Measurements from ENCODE around the gene MAD1L1.

Gene MAD1L1

DNA sequence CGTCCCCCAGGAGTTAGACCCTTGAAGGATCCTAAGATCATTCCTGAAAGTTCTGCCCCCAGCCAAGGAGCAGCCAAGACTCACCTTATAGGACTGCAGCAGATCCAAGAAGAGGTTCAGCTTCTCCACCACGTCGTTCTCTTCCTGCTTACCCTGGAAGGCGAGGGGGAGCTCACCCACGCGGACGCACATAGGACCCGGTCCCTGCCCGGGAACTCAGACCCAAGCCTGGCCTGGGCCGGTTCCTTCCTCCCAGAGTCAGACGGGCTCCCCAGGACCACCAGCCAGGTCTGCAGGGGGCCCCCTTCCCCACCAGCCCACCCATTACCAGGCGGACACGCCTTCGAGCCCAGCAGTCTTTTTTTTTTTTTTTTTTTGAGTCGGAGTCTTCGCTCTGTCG lies 24.9 kb upstream of the MAD1L1 start:
- DNase-seq (ENCODE audit: low read depth) = no peak

DNA sequence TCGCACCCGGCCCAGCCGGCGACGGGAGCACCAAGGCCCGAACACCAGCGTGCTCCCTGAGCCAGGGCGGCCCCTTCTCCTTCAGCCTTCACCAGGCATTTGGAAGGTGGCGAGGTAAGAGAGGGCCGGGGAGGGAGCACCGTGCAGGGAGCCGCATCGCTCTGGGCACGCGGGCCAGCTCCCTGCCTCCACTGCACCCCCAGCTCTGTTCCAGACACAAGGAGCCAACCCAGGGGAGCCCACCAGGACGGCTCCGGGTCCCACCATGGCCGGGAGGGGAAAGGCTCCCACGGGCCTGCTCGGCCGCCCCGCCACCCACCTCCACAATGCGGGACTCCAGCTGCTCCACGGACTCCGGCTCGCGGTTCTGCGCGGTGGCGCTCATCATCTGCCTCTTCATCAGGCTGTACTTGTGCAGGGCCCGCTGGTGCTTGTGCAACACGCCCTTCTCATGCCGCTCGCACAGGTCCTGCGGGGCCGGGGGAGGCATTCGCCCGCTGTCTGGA lies 24.4 kb upstream of the MAD1L1 start:
- DNase-seq (ENCODE audit: low read depth) = no peak

DNA sequence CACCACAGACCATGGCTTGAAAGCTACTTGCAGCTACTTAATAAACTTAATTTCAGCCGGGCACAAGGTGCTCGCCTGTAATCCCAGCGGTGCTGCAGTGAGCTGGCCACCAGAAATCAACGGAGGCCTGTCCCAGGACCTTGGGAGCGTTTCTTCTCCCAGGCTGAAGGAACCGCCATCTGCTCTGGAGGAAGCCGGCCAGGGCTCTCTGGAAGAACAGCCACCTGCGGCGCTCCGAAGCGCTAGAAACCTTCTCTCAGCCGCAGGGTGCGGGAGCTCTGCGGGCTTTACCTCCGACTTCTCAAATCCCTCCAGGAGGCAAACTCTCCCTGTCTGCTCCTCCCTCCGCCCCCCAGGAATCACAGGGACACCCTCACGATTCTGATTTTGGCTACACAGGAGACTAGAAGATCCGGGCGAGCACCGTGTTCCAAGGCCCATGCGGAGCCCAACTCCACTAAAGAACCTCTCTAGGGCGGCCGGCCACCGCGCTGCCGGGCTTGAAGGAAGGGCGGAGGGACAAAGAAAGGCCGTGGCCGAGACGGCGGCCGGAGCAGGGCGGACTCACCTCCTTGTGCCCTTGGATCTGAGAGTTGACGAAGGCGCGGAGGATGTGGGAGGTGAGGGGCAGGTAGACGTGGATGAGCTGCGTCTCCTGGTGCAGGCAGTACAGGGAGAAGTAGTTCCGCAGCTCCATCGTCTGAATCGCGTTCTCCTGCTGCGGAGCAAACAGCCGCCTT lies 23.7 kb upstream of the MAD1L1 start:
- no peak for DNase-seq (ENCODE audit: low read depth)

DNA sequence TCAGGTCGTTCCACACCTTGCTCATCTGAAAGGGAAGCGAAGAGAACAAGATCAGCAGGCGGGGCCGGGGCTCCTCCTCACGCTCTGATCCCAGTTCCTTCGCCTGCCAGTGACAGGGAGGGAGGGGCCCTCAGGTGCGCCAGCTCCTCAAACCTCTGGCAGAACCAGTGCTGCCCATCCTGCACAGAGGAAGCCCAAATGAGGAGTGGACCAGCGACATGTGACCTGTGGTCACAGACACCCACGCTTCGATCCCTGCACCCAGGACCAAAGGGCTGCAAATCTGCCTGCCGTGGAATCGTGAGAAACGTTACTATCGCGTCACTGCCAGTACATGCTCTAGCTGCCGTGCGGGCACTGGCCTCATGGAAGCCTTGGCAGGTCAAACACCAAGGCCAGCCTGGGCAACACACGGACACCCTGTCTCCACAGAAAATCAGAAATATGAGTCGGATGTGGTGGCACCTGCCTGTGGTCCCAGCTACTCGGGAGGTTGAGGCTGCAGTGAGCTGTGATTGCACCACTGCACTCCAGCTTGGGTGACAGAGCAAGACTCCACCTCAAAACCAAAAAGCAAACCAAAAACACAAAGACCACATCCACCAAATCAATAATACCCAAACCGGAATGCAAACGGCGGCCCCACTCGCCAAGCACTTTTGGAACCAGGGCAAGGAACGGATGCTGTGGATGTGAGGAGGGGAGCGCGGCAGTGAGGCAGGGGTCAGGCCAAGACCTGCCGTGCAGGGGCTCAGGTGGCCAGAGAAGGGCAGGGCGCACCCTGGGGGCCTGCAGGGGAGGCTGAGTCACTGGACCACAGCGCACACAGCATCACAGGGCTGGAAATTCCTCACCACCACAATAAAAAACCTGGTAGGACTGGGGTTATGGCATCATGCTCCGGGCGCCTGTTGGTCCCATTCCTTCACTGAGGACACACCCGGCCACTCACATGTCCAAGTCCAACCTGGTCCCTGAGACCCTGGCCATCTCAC lies 22.7 kb upstream of the MAD1L1 start:
- DNase-seq (ENCODE audit: low read depth) = no peak

DNA sequence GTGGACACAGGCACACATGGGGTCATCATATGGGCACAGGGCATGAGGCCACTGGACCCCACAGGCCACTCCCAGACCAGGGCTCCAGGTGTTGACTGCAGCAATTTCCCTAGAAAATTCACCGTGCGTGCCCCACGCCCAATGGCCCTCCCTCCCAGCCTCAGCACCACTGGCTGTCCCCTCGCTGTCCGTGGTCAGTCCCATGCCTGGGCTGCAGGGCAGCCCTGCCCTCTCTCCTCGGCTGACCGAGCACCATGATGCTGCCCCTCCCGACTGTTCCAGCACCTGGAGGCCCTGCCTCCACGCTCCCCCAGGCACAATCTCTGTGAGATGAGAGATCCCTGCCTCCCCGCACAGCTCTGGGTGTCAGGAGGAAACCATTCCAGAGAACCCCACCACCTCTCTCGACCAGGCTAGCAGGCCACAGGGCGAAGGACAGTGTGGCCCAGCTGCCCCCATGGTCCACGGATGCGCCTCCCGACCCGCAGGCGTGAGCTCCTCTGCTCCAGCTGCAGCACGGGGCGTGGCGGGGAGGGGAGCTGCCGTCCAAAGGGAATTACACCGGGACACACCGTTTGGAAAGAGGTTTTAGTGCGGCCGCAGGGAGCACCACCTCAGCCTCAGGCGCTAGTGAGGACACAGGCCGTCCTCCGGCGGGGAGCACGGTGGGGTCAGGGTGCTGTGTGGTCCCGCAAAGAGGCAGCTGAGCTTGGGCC lies 21.8 kb upstream of the MAD1L1 start:
- DNase-seq (ENCODE audit: low read depth) = no peak

DNA sequence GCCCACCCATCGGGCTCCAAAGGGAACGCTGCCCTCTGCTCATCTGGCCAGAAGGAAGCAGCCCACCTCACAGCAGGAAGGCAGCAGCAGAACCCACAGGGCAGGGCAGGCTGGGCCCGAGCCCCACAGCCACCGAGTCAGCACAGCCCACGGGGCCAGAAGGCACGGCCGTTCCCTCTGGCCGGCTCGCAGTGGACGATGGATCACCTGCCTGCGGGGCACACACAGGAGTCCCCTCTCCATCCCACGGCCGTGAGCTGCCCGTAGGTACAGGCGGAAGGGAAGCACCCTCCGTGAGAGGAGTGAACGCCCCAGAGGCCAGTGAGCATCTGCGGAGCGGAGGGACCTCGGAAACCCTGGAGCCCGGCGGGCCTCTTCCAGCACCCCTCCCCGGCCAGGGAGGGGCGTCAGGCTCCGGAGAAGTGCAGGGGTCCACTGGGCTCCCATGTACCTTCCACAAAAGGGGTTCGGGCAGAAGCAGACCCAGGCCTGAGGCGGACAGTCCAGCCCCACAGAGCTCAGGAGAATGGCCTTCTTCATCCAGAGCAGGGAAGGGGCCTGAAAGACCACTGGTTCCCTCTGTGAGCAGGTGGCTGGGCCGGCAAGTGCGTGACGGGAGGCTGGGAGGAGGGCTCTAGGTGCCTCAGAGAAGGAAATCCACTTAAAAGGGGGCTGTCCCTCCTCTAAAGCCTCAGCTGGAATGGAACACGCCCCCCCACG lies 20.9 kb upstream of the MAD1L1 start:
- DNase-seq (ENCODE audit: low read depth) = no peak

DNA sequence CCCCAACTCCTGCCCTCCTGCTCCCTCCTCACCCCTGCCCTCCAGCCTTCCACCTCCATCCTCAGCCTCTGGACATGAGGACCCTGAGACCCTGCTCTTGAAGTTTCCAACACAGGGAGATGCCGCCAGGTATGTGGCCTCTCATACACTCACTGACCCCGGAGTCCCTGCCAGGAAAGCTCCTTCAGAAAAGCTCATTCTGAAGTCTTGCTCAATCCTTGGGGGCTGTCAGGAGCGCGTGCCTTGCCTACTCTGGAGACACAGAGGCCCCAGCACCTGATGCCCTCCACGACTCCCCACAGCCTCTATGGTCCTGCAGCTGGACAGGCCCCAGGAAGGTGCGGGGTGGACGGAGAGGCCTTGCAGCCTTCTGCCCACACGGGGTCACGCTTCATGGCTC lies 20.3 kb upstream of the MAD1L1 start:
- no peak for DNase-seq (ENCODE audit: low read depth)

DNA sequence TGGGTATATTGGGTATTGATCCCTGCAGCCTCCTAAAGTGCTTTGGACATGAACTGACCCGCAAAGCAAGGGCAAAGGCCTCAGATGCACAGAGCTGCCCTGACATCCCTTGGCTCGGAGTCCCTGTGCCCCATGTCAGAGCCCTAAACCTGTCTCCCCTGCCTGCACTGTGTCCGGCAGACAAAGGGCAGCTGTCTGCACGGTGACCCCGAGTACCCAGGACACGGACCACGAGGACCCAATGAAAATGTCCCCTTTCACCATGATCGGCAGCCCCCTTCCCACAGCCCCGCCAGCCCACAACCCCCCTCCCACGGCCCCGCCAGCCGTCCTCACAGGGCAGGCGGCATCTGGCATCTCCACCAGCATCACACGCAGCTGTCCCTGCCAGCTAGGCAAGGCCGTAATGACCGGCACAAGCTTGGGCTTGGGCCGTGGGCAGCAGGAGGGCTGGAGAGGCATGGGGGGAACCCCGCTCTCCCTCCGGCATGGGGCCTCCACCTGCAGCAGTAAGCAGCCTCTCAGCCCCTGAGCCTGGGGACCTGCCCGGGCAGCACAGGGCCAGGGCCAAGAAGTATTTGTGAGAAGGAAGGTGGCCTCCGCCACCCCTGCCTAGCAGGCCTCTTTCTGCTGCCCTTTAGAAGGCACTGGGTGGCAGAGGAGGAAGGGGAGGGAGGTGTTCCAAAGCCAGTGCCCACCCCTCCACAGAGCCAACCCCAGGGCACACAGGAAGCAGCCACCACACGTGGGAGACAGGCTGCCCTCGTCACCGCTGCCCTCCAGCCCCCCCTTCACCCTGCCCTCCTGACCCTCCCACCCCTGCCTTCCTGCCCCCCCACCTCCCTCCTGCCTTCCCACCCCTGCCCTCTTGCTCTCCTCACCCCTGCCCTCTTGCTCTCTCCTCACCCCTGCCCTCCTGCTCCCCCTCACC lies 19.4 kb upstream of the MAD1L1 start:
- DNase-seq (ENCODE audit: low read depth) = no peak

DNA sequence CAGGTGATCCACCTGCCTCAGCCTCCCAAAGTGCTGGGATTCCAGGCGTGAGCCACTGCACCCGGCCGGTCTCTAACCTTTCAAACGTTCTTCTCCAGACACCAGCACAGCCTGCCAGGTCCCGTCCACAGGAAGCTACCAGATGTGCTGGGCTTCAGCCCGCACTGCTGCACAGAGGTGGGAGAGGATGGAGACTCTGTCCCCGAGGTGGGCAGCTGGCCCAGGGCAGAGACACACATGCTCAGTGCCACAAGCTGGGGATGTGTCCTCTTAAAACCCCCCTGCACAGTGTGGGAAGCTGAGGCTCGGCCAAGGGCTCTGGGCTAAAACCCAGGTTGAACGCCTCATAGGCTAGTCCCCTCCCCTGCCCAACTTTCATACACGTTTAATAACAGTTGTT lies 18.6 kb upstream of the MAD1L1 start:
- no peak for DNase-seq (ENCODE audit: low read depth)

DNA sequence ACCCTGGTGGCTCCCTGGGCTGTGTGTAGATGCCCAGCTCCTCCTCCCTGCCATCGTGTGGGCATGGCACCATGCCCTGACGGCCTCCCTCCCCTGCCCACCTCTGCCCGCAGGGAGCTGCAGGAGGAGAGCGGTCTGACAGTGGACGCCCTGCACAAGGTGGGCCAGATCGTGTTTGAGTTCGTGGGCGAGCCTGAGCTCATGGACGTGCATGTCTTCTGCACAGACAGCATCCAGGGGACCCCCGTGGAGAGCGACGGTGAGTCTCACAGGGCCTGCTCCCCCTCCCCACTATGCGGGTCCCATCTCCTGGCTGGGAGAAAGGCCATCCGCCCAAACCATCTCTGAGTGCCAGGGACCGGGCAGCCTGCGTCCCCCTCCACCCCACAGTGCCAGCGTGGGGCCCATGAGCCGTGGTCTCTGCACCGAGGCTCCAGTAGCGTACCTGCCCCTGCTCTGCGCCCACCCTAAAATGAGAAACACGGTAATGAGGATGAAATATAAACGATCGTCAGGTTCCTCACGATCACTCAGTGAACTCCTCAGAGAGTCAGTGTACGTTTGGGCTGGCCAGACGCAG lies 17.1 kb upstream of the MAD1L1 start:
- no peak for DNase-seq (ENCODE audit: low read depth)

DNA sequence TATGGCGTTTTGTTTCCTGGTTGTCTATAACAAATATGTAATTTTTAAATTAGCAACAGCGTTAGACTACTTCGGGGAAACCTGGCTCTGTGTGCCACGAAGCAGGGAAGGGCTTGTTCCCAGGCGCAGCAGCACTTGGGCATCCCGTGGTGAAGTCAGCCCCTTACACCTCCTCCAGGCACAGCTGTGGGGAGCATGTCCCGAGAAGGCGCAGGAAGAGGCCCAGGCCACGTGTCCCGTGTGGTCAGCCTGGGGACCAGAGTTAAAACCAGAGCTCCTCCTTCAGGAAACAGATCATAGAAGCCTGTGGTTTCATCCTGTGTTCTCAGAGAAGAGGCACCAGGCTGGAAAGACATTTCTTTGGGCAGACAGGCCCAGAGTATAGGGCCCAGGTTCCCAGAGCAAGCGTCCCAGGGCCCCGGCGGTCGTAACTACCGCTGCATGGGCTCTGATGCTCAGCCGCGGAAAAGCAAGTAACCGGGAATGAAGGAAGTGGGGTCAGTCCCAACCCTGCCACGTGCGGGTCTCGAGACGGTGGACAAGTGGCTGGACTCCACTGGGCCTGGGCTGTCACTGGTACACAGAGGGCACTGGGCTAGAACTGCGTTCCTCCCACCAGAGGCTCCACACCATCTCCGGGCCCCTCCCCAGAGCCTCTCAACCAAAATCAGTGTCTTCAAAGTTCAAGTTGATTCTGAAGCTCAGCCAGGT lies 16.4 kb upstream of the MAD1L1 start:
- peak; percentile 87 for DNase-seq (ENCODE audit: low read depth)

DNA sequence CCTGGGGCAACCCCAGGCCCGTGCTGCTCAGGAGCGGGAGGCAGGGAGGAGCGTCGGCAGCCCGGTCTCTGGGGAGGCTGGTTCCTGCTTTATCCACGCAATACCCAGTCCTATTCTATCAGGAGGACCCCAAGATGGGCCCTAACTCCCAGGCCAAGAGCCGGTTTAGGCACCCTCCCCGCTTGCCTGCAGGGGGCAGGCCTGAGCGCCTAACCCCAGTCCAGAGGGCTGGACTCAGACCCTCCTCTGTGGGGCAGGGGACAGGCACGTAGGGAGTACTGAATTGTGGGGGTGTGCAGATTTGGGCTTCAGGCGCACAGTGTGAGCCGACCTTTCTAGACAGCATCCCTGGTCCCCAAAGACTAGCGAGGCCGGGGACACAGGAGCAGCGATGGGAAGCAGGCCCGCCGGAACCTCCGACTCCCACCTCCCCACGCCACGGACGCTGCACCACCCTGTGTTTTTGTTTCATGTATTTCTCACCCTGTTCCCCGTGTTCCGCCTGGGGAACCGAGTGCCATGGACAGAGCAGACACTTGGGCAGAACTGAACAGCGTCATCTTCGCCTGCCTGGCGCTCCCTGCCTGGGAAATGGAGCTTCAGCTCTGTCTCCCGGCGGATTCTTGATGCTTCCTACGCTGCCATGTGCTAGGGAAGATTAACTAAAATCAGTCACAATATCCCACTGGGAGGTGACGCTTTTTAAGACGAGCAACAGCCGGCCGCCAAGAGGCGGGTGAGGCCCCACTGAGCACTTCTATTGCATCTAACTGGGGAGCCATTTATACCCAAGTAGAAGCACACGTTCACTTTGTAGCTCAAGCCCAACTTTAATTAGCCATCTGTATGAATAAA lies 14.6 kb upstream of the MAD1L1 start:
- DNase-seq (ENCODE audit: low read depth) = no peak

DNA sequence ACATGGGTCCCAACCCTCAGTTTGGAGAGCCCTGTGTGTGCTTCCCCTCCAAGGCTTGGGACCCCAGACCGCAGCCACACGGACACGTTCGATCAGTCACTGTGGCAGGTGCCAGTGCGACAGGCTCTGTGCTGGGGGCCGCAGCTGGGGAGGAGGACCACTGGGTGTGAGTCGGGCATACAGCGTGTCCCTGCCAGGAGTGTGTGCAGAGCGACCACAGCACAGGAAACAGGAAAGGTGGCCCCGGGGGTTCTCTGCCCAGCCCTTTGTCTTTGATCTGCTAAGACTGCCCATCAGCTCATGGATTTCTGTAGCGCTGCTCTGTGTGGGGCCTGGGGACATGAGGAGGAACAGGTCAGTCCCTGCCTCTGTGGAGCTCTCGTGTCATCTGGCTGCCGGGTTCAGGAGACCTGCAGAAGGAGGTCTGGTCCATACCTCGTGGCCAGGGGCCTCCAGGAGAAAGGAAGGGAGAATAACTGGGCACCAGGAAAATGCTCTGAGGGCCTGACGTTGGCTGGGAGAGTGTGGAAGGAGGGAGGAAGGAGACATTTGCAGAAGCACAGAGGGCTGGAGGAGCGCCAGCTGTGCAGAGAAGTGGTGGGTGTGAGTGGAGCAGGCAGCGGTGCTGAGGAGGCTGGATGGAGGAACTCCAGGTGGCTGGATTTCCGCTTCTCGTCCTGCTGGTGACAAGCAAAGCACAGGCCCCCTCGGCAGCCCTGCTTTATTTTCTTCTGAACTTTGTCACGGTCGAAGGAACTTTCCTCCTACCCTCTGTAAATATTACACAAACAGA lies 13.3 kb upstream of the MAD1L1 start:
- DNase-seq (ENCODE audit: low read depth) = no peak

DNA sequence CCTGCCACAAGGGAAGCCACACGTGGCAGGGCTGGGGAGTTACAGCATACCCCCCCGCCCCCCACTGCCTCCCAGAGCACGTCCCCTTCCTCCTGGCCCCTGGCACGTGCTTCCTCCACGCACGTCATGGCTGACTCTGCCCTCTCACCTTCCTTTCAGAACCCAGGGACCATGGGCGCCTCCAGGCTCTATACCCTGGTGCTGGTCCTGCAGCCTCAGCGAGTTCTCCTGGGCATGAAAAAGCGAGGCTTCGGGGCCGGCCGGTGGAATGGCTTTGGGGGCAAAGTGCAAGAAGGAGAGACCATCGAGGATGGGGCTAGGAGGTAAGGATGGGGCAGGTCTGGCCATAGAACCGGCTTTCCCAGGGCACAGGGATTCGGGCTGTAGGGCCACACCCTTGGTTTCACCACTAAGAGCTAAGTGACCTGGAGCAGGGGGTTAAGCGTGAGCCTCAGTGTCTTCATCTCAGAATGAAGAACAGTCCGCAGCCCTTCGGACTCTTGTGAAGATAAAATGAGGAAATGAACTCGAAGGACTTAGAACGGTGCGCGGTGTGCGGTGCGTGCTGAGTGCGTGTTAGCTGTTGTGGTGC lies 11.8 kb upstream of the MAD1L1 start:
- no peak for DNase-seq (ENCODE audit: low read depth)

DNA sequence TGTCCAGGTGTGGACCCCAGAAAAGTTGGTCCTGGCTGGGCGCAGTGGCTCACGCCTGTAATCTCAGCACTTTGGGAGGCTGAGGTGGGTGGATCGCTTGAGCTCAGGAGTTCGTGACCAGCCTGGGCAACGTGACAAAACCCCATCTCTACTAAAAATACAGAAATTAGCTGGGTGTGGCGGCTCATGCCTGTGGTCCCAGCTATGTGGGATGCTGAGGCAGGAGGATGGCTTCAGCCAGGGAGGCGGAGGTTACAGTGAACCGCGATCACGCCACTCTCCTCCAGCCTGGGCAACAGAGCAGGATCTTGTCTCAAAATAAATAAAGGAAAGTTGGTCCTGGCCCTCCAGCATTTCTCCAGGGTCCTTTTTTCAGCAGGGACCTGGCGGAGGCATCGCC lies 10.7 kb upstream of the MAD1L1 start:
- no peak for DNase-seq (ENCODE audit: low read depth)

DNA sequence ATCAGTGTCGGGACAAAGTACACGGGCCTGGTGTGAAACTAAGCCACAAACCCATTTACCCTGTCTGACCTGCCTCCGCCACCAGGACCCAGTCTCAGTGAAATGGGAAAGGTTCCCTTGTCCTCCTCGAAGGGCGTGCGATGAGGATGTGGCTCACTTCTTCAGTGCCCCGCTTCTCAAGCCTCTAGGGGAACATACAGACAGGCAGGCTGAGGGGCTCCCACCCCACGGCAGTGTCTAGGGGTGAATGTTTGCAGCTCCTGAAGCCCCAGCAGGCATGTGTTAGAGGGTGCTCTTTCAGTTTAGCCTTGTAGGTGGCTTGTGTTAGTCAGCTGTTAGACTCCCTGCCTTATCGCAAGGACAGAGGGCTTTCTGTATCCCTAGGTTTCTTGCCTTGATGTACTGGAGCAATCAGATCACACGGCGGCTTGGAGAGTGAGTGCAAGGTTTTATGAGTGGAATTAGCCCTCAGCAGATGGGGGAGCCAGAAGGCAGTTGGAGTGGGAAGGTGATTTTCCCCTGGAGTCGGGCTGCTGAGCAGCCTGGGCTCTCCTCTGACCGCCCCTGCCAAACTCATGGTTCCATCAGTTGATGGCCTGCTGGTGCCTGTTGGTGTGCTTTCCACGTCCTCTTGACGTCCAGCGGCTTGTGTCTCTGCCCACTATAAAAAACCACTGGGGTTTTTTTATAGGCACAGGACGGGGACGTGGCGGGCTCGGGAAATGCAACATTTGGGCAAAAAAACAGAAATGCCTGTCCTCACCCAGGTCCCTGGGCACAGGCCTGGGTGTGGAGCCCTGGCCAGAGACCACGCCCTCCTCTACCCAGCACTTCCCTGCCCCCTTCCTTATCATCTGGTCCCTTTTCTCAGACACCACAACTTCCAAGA lies 10.0 kb upstream of the MAD1L1 start:
- DNase-seq (ENCODE audit: low read depth) = no peak

All from HS-5 (cell line).